Measurements from ENCODE around the gene CLMP.
A peak's percentile ranks its signal among the peaks of the same experiment; 100 is the strongest.
"Not testable (repeated sequence)": the region's sequence is repeated elsewhere in the genome, so short reads cannot be mapped to it uniquely, and the experiment has no call there.

The CLMP gene

DNA sequence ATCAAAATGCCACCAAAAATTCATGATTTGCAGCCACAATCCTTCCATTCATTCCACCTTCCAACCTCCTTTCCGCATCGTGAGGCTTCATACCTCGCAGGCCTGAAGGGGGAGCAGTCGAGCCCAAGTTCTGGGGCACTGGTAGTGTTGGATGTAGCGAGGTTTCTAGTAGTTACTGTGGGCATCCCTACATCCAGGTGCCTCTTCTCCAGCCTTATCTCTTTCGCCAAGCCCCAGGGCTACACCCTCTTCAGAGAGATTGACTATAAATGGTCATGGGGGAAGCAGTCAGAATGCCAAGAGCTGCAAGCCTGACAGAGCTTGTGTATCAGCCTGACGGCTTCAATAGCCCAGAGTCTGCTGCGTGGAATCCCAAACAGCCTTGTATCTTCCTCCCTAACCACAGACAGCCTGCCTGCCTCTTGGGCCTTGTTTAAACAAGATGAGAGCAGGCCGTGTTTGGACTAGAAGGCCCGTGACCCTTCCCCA lies 28.9 kb downstream of the CLMP start:
- DNase-seq: no peak

DNA sequence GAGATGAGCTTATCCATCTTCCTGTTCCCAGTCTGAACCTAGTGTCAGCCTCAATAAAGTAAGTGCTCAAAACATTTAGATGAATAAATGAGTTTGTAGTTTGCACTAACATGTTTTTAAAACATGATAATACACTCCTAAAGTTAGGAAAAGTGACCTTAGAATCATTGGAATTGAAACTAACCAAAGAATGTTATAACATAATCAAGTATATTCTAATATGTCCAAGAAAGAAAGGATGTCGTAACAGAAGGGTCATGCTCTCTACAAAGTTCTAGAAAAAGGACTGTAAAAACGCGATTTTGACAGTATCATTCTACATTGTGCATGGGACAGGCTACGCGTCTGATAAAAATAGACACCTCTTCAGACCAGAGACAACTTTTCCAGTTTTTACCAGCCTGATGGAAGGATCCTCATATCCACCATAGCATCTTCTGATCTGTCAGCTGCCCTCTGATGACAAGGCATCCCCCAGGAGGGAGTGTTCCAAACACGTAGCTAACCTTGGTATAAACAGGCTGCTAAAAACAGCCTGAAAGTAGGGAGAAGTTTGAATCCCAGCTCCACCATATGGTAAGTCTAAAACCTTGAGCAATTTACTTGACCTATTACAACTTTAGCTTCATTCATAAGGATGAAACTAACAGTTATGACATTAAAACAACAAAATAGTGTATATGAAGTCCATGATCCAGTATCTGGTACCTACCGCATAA lies 30.2 kb downstream of the CLMP start:
- DNase-seq: no peak

DNA sequence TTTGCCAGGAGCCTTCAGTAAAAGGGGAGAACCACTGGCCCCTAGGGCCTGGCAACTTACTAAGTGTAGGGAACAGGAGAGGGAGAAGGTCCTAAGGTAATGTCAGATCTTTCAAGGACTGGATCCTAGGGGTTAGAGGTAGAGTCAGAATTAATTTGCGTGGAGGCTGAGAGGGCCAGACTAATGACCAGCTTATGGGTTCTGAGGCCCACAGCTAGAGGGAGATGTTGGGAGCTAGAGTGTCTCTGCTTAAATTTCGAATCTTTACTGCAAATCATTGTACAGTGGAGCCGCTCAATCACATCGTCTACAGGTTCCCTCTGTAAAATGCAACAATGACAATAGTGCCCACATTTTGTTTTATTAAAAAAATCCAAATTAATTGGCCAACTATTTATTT lies 31.4 kb downstream of the CLMP start:
- DNase-seq: no peak

DNA sequence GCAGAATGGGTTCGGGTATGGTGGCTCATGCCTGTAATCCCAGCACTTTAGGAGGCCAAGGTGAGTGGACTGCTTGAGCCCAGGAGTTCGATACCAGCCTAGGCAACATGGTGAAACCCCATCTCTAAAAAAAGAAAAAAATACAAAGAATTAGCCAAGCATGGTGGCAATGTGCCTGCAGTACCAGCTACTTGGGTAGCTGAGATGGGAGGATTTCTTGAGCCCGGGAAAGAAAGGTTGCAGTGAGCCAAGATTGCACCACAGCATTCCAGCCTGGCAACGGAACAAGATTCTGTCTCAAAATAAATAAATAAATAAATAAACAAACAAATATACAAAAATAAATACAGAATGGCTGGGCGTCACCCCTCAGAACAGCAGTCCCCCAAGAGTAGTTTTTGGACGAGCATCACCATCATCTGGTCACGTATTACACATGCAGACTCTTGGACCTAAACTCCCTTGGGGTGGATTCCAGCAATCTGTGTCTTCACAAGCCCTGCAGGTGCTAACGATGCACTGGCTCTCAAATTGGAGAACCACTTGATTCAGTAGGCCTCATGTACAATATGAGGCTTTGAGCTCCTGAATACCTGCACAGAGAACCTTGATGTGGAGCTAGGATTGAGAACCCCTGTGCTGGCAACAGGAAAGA lies 33.5 kb downstream of the CLMP start:
- DNase-seq: no peak

DNA sequence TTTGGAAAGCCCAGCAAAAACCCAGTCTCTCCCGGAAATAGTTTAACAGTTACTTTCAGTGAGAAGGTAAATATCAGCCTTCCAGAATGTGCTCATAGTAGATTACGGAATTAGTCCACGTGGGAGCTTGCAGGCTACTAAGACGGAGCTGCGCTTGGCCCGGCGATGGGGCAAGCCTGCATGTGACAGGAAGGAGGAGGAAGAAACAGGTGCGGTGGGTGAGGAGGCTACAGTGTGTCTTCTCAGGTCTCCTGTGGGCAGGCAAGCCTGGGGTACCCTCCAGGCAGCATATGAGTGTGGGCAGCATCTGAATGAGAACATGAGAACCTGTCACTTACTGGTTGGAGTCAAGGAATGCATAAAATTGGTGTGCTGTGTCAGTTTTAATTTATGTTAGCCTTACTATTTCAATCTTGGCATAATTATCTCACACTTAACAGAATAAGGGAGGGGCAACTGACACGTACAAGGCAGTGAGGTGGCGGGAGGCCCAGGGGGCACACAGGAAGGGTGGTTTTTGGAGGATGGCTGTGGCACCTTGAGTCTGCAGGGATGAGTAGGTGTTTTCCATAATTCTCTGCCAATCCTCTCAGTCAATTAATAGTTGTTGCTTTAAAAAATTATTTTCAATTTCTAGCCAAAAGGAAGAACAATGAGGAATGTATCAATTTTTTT lies 35.7 kb downstream of the CLMP start:
- DNase-seq: peak in 1 of 6 experiments; percentile 5

DNA sequence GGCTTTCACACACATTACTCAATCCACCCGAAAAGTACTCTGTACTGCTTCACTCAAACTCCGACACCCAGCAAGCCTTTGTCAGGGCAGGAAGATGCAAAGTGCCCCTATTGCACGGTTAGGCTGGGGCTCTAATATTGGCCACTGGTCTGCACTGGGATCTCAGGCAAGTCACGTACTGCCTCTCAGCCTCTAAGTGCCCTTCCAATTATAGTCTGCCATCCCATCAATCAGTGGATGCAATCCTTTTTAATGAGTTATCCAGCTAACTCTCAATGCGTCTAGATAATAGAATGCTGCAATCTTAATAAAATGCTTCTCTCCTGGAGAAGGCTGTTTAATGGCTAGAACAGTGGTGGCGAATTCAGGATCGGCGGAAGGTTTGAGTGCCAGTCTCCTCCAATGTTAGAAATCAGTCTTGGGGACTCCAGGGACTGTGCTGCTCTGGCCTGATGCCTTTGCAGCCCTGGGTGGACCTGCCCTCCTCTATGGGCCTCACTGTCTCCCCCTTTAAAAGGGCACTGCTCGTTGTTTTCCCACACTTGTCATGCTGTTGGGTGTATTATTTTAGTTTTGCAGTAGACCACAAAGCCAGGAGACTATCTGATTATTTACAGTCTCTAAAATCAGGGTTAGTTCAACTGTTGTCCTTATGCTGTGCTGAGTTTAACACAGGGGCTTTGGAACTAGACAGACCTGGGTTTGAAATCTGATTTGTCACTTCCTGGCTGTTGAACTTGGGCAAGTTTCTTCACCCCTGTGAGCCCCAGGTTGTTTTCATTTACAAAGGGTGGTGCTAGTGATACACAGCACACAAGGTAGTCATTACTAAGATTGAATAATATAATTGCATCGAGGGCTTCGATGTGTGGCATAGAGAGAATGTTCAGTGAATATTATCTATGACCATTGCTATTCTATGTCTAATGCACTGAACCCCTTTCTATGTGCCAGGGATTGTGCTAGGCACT lies 36.7 kb downstream of the CLMP start:
- no peak for DNase-seq

DNA sequence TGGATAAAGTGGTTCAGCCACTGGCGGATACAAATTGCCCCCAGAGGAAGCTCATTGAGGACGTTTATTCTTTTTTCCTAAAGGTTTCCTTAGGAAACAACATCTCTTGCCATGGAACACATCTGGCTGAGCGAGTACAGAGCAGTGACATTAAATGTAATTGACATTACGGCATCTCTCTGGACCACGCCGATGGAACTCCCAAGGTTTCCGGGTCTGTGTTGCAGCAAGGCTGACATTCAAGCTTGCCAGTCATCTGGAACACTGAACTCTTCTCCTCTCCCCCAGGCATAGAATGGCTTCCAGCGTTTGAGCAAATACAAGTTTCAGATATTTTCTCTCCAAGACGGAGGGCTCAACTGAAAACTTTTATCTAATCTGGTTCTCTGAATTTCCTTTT lies 42.1 kb downstream of the CLMP start:
- DNase-seq: no peak

DNA sequence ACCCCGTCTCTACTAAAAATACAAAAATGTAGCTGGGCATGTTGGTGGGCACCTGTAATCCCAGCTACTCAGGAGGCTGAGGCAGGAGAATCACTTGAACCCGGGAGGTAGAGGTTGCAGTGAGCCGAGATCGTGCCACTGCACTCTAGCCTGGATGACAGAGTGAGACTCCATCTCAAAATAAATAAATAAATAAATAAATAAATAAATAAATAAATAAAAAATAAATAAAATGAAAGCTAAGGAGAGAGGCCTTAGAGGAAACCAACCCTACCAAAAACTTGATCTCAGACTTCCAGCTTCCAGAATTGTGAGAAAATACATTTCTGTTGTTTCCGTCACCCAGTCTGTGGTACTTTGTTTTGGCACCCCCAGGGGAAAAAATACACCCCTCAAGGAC lies 42.7 kb downstream of the CLMP start:
- DNase-seq: not testable (repeated sequence)

DNA sequence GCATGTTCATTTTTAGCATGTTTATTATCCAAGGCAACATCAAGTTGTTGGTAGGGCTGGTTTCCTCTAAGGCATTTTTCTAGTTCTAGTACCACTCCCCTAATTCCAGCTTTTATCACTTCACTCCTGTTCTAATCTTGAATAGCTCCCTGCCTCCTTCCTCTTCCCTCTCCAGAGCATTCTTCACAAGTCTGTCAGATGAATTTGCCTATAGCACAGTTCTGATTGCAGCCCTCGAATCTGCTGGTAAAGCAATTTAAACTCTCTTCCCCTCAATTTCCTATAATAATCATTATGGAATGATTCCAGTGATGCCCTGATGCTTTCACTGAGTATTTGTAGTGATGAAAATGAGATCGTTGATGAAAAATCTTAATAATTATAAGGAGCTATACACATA lies 43.3 kb downstream of the CLMP start:
- DNase-seq: no peak

DNA sequence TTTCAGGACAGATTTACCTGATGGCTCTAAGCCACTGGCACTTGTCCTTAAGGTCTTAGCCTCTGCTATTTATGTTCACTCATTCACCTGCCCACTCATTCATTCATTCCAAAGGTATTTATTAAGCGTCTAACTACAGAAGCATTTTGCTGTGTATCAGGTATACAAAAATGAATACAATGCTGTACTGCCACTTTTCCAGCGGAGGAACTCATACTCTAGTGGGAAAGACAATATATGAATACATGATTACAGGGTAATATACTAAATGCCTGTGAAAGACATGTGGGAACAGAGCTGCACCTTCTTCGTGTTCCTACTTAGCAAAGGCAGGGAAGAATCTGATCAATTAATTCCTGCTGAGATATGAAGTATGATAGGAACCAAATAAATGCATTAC lies 43.7 kb downstream of the CLMP start:
- no peak for DNase-seq

DNA sequence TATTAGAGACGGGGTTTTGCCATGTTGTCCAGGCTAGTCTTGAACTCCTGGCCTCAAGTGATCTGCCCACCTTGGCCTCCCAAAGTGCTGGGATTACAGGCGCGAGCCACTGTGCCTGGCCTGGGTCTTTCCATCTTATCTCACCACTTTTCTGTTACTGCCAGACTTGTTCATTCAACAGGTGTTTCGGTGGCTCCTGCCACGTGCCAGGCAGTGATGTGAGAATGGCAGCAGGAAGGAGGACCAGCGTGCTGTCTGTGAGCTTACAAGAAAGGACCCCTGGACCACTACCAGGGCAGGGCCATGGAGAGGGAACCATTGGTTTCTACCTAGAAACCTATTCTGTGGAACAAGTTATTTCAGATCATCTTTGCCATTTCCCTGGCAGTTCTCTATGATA lies 44.2 kb downstream of the CLMP start:
- no peak for DNase-seq

DNA sequence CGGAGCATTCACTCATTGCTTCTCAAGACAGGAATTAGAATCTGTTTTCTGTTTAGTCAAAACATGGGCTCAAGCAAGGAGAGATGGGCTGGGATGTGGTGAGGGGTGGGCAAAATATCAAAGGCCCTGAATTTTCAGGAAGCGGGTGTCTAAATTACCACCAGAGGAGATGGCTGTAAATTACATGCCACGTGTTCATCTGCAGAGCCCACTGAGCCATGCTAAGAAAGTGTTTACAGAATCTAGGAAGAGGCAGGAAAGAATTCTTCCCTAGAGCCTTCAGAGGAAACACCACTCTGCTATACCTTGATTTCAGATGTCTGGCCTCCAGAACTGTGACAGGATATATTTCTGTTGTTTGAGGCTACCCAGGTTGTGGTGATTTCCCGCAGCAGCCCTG lies 46.1 kb downstream of the CLMP start:
- DNase-seq: no peak

DNA sequence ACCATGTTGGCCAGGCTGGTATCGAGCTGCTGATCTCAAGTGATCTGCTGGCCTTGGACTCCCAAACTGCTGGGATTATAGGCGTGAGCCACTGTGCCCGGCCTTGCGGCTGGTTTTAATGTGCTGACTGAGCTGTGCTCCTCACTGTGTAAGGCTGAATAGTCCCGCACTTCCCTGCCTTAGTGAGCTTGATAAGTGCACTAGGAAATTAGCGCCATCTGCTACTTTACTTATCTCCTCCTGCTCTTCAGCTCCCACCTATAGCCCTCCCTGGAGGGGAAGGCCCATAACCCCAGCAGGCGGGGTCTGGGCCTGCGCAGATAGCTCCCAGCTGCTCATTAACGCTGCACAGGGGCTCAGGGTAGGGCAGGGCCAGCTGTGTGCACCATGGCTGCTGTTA lies 49.4 kb downstream of the CLMP start:
- DNase-seq: no peak

DNA sequence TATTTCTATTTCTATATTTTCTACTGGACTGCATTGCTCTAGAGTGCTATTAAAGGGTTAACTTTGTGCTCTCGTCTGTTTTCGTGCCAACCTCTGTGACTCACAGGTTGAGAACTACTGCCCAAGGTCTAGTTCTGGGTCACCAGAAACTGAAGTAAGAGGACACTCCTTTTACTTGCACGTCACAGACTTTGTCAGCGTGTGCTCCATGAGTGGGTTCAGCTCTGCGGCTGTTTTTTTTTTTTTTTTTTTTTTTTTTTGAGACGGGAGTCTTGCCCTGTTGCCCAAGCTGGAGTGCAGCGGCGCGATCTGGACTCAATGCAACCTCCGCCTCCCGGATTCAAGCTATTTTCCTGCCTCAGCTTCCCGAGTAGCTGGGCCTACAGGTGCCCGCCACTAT lies 49.8 kb downstream of the CLMP start:
- no peak for DNase-seq

DNA sequence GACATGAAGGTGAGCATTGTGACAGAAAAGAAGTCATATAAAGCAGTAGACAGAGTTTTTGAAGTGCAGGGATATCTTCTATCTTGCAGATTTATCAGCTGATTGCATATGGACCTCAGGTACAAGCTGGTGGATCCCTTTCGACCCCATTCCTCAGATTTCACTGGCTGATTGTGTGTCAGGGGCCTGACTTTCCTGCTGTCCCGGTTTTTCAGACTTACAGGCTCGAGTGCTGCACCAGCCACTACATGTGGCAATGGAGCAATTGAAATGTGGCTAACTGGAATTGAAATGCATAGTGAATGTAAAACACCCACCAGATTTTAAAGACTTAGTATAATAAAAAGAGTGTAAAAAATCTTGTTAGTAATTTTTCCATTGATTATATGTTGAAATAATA lies 50.3 kb downstream of the CLMP start:
- DNase-seq: no peak

DNA sequence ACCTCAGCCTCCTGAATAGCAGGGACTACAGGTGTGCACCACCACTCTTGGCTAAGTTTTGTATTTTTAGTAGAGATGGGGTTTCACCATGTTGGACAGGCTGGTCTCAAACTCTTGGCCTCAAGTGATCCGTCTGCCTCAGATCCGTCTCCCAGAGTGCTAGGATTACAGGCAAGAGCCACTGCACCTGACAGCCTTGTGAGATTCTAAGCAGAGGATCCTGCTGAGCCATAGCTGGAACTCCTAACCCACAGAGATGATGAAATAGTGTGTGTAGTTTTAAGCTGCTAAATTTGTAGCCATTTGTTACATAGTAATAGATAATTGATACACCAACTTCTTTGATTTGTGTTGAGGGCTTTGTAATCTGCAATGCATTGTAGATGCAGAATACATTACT lies 51.1 kb downstream of the CLMP start:
- no peak for DNase-seq

DNA sequence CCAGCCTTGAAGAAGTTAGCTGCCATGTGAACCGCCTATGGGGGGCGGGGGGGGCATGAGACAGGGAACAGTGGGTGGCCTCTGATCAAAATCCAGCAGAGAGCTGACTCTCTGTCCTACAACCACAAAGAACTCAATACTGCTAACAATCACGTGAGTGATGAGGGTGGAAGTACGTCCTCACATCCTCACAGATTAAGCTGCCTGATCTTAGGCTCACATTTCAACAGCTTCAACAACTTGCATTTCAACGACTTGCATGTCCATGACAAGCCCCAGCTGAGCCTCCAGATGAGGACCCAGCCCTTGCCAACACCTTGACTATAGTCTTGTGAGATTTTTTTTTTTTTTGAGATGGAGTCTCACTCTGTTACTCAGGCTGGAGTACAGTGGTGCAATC lies 51.6 kb downstream of the CLMP start:
- DNase-seq: no peak

DNA sequence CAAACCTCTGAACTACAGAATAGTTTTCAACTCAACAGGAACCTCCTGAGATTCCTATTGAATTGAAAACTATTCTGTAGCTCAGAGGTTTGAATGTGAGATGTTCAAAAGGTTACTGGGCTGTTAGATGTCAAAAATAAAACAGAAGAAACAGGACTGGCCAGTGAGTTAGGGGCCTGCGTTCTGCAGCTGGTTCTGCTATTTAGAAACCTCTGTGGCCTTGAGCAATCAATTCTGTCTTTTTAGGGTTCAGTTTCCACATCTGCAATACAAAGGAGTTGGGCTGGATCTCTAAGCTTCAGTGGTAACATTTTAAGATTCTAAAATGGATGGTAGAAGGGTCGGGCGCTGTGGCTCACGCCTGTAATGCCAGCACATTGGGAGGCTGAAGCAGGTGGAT lies 55.8 kb downstream of the CLMP start:
- no peak for DNase-seq

DNA sequence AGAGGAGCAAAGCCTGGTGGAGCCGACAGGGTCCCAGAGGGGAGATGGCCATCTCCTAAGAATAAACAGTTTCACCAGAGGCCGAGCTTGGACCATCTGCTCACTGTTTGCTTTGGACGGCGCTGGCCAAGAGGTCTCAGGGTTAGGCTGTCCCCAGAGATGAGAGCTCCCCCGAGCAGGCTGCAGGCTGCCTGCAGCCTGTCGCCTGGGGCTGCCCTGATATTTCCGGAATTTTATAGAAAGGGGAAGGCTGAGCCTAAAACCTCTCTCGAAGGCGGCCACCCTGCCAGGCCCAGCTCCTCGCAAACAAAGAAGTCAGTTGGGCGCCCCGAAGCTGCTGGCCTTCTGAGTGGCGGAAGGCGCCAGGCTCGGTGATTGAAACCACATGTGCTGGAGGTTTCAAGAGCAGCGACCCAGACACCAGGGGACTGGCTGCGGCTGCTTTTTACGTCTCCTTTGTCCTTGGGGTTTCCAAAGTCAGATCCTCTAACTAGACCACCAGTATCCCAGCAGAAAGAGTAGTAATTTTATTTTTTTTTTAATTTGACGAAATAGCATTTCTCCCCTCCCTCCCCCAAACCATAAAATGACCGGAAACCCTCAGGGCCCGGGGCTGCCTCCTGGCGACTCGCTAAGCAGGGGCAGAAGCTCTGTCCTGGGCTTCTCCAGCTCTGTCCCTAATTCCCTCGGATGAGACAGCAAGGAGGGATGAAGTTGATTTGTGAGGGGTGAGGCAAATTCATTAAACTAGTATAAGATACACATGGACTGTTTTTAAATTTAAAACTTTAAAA lies 57.4 kb downstream of the CLMP start:
- no peak for DNase-seq

DNA sequence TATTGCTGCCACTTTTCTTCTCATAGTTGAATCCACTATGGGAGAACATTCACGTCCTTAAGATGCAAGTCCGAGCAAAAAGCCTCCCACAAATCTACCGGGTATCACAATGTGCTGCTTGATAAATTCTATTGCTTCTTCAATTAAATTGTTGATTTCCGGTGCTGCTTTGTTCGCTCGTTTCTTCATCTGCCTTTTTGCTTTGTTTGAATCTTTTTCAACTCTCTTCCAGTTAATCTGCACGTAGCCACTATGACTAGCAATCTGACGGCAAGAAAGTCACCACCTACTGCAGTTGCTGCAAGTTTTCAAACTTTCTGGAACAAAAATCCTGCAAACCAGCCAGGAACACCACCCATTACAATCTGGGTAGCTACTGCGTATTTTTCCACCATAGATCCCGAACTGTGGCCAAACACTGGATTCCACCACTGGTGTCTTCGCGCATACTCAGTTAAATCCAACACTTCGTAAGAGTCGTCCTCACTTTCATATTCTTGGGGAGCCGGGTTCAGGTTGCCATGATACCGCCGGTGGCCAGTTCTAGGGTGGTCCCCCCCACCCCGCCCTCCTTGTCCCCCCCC lies 59.1 kb downstream of the CLMP start:
- no peak for DNase-seq

DNA sequence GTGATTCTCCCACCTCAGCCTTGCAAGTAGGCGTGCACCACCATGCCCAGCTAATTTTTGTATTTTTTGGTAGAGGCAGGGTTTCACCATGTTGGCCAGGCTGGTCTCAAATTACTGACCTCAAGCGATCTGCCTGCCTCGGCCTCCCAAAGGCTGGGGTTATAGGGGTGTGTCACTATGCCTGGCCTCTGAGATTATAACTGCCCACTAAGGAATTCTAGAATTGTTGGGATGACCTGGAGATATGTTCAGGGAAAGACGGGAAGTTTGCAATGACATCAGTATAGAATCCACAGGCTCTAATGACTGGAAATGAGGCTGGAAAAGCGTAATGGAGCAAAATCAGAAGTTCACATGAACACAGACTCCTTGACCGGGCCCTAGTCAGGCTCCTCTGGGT lies 62.2 kb downstream of the CLMP start:
- no peak for DNase-seq
